ENCODE measurements around the gene EIF6. TPM values are rescaled to one million over a fixed set of nuclear protein-coding genes. Genes with fewer than 3 reads are reported as not detected.

Gene EIF6
- total RNA-seq, 2 donors from 2014 or later, result 23.3 to 35.6 TPM

- DNase-seq (no peak), ATAC-seq (no peak)
- Histone ChIP-seq H3K27me3 (no peaks in the 10 kb centered on the region), H3K4me1 (peaks cover 31% of the 10 kb centered on the region), H3K4me3 (no peak overlapping the region), H3K36me3 (replicated peaks in 1 of 2; ENCODE audit: insufficient read depth in 1 of 2, low read depth in 2 of 2) (no peaks in the 10 kb centered on the region), H3K9me3 (no peaks in the 10 kb centered on the region), H3K27ac (peak overlapping the region in 2 of 4 donors; percentile 15 to 24)
- WGBS, 2 donors, result 84 to 87% methylated on average over 18 to 19 of the region's 19 CpGs
- intact Hi-C loops (cut with DNase I), result loop anchor here (10.0 kb wide), 1 partner anchor 125 kb away; the partner anchor contains the start of gene EDEM2
- TF ChIP-seq CTCF (IDR thresholded peaks at IDR 0.05) (no peak), POLR2A (IDR thresholded peaks at IDR 0.05) (no peak)
These were observed 14.3 kb downstream of the EIF6 start for GRCh38 chr20:35270021-35270902.

- 32 to 59% methylated on average over 11 to 12 of the region's 14 CpGs for WGBS, 2 donors
- peak; percentile 74 for ATAC-seq
These were observed 15.4 kb downstream of the EIF6 start for GRCh38 chr20:35269055-35269781.

GRCh38 chr20:35267092-35267491 lies 17.5 kb downstream of the EIF6 start:
- no peak for TF ChIP-seq CTCF (IDR thresholded peaks at IDR 0.05)
- TF ChIP-seq POLR2A (IDR thresholded peaks at IDR 0.05), result no peak
- ATAC-seq, result no peak
- WGBS, 2 donors, result 84 to 87% methylated on average over 13 to 16 of the region's 16 CpGs
- Histone ChIP-seq H3K36me3 (replicated peaks in 1 of 2; ENCODE audit: insufficient read depth in 1 of 2, low read depth in 2 of 2) (no peaks in the 10 kb centered on the region), H3K4me1 (peaks cover 30% of the 10 kb centered on the region), H3K27me3 (no peaks in the 10 kb centered on the region), H3K9me3 (no peaks in the 10 kb centered on the region), H3K4me3 (no peak overlapping the region), H3K27ac (peak overlapping the region in 1 of 4 donors; percentile 6)
- intact Hi-C loops (cut with DNase I), result no loop called here
- no peak for DNase-seq

More at GRCh38 chr20:35269055-35269781, 15.4 kb downstream of the EIF6 start:
- intact Hi-C loops (cut with DNase I), result no loop called here
- H3K27ac ChIP-seq, result peak overlapping the region in 3 of 4 donors; percentile 19 to 55 (median 24)
- H3K4me1 ChIP-seq, result peaks cover 32% of the 10 kb centered on the region
- H3K36me3 ChIP-seq (replicated peaks in 1 of 2; ENCODE audit: insufficient read depth in 1 of 2, low read depth in 2 of 2), result no peaks in the 10 kb centered on the region
- DNase-seq, result peak; percentile 60 to 72 (median 68)
- TF ChIP-seq CTCF (IDR thresholded peaks at IDR 0.05), result peak; percentile 33 to 69 (median 57)
- TF ChIP-seq POLR2A (IDR thresholded peaks at IDR 0.05), result no peak
- no peaks in the 10 kb centered on the region for H3K9me3 ChIP-seq
- H3K4me3 ChIP-seq, result no peak overlapping the region
- no peaks in the 10 kb centered on the region for H3K27me3 ChIP-seq

GRCh38 chr20:35264755-35265154 lies 19.8 kb downstream of the EIF6 start:
- H3K9me3 ChIP-seq, result no peaks in the 10 kb centered on the region
- H3K36me3 ChIP-seq (replicated peaks in 1 of 2; ENCODE audit: insufficient read depth in 1 of 2, low read depth in 2 of 2), result no peaks in the 10 kb centered on the region
- DNase-seq (peak in 1 of 4 donors; percentile 26), ATAC-seq (no peak)
- 54 to 80% methylated on average over 1 of the region's 1 CpG for WGBS, 2 donors
- TF ChIP-seq CTCF (IDR thresholded peaks at IDR 0.05) (no peak), POLR2A (IDR thresholded peaks at IDR 0.05) (no peak)
- no peak overlapping the region for H3K4me3 ChIP-seq
- intact Hi-C loops (cut with DNase I), result no loop called here
- no peaks in the 10 kb centered on the region for H3K27me3 ChIP-seq
- peak overlapping the region in 3 of 4 donors; percentile 86 to 91 (median 88) for H3K27ac ChIP-seq
- H3K4me1 ChIP-seq, result peaks cover 25% of the 10 kb centered on the region

Measured in body of pancreas (tissue), 4 donors.